Measurements from ENCODE around the gene PELI2.

DNA sequence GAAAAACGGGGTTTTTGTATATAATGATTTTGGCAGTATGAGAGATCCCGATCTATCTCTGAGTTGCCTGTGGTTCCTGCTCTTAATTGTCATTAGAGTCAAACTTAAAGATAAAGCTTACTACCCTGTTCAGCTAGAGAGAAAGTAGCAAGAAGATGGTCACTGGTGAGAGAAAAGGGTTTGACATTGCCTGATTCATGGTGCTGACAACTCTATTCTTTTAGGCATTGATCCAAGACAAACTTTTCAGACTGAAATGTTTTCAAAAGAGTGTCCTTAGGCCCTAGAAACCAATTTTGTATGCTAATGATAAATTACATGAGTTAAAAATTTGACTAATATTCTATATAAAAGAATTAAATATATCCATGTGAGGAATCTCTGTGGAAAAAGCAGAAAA, 35.1 kb downstream of the PELI2 start:
- no peak for TF ChIP-seq EZH2phosphoT487 (conservative IDR thresholded peaks at IDR 0.05; ENCODE audit: low read length)
- TF ChIP-seq, protein P1, sequence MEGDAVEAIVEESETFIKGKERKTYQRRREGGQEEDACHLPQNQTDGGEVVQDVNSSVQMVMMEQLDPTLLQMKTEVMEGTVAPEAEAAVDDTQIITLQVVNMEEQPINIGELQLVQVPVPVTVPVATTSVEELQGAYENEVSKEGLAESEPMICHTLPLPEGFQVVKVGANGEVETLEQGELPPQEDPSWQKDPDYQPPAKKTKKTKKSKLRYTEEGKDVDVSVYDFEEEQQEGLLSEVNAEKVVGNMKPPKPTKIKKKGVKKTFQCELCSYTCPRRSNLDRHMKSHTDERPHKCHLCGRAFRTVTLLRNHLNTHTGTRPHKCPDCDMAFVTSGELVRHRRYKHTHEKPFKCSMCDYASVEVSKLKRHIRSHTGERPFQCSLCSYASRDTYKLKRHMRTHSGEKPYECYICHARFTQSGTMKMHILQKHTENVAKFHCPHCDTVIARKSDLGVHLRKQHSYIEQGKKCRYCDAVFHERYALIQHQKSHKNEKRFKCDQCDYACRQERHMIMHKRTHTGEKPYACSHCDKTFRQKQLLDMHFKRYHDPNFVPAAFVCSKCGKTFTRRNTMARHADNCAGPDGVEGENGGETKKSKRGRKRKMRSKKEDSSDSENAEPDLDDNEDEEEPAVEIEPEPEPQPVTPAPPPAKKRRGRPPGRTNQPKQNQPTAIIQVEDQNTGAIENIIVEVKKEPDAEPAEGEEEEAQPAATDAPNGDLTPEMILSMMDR (IDR thresholded peaks at IDR 0.05; ENCODE audit: insufficient read depth, low read length, poor library complexity, severe bottlenecking): no peak

Data from SU-DHL-6 (cell line).